OCI-LY7 (cell line): ENCODE results near the gene SEMA3F.

ENCODE experiments used
- CTCF ChIP-seq: fragments of 200-600 bp; sonication (generic); conservative IDR thresholded peaks from 2 replicates; pipeline ENCODE4 v1.5.1; 2014; ENCODE audit warnings: mild to moderate bottlenecking, antibody characterized with exemption, low read length, moderate library complexity, mixed read lengths
- EZH2phosphoT487 ChIP-seq: fragments of 200-600 bp; sonication (generic); IDR thresholded peaks from 2 replicates; pipeline ENCODE4 v1.6.1; 2018; ENCODE audit warnings: low read depth, borderline replicate concordance, mild to moderate bottlenecking, mixed run types, antibody characterized with exemption, low read length, moderate library complexity, mixed read lengths

DNA sequence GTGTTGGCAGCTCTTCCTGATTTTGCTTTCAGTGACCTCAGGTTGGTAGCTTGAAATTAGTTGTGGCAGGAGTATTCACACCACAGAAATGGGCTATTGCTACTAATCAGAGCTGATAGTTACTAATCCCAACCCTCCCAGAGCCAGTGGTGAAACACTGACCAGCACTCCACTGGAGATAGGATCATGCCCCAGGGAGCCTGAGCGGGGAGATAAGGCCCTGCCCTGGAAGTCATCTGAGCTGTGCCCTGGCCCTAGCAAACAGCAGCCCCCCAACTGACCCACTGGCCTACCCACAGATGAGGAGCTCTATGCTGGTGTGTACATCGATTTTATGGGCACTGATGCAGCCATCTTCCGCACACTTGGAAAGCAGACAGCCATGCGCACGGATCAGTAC is 26.9 kb downstream of the SEMA3F start:
- TF ChIP-seq CTCF (no peak), EZH2phosphoT487 (no peak)
